Motor neuron (in vitro differentiated cells): ENCODE data around the gene PSMB10. TPM values are rescaled to one million over a fixed set of nuclear protein-coding genes. Genes with fewer than 3 reads are reported as not detected.

ENCODE experiments used
- ATAC-seq, 8 experiments: fragments of 200-7000 bp; cut with Tn5 transposase; replicated peaks in 6 of 8; 2 replicates each; pipeline ENCODE4 v1.8.0; 2021; ENCODE audit warnings: mild to moderate bottlenecking in 8 of 8, moderate library complexity in 8 of 8
- H3K27ac ChIP-seq, 2 donors: fragments of 250-450 bp; sonication (Bioruptor Pico); 2 replicates each; pipeline ENCODE4 v1.9.0; 2021; ENCODE audit warnings: antibody characterized with exemption in 2 of 2, mild to moderate bottlenecking in 2 of 2, moderate library complexity in 1 of 2
- H3K4me1 ChIP-seq, 2 donors: fragments of 250-450 bp; sonication (Bioruptor Pico); replicated peaks in 1 of 2; 2 replicates each; pipeline ENCODE4 v1.6.1; 2021; ENCODE audit warnings: antibody characterized with exemption in 2 of 2, mild to moderate bottlenecking in 2 of 2, moderate library complexity in 1 of 2
- H3K4me3 ChIP-seq, 5 donors: fragments of 250-450 bp; sonication (Bioruptor Pico); 2 replicates each; pipeline ENCODE4 v1.9.0; 2021; ENCODE audit warnings: antibody characterized with exemption in 5 of 5, mild to moderate bottlenecking in 5 of 5, moderate library complexity in 4 of 5
- WGBS, 10 experiments: fragments of 450-650 bp; shearing (Covaris generic); methylation state at CpG; one replicate each; pipeline ENCODE4 v1.0.0; 2022; 5-methylcytosine and 5-hydroxymethylcytosine counted together
- in situ Hi-C, 9 experiments: fragments of 400-800 bp; cut with MboI; loops; one replicate each; pipeline ENCODE4 v1.15.0; 2021; ENCODE audit warnings: low sequenced_read_pairs in 9 of 9, low pct_unique_long_range_greater_than_20kb in 2 of 9; ENCODE audit not compliant: unreplicated experiment in 9 of 9
- total RNA-seq, 8 experiments: library from RNA; unstranded; fragments of 300-600 nt; gene quantifications; 2 replicates each; pipeline versions ENCODE4 v1.2.3 to v1.2.4, GENCODE V29; 2022

Gene PSMB10
- total RNA-seq, 8 experiments from 2014 or later, result 22.7 to 134 (median 36.9) TPM

DNA sequence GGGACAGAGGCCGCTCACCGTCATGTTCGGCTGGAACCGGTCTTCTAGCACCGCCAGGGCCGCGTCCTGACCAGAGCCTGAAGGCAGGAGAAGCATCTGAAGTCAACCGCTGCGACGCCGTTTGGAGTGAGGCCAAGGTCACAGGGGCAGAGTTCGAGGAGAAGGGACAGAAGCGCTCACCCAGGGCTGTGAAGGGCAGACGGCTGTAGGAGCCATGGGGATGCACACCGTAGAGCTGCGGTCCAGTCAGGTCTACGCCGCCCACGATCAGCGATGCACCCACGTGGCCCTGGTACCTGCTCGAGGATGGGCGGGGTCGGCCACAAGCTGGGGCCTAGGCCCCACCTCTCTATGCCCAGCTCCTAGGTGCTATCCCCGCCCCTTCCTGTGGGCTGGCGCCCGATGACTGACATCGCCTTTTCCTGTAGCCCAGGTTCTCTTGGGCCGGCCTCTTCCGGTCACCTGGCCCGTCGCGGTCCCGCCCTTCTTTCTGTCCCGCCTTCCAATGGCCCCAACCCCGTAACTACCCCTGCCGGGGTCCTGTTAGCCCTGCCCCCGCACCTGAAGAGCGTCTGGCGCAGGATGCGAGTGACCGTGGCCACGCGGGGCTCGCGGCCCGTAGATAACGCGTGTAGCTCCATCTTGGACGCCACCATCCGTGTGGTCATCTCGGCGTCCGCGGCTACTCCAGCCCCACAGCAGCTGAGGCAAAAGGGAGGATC is 1.1 kb downstream of the PSMB10 start:
- Histone ChIP-seq H3K4me3 (peak overlapping the region; percentile 62 to 99 (median 80)), H3K4me1 (peaks cover 7 to 14% of the 10 kb centered on the region in 2 donors), H3K27ac (peak overlapping the region; percentile 75 to 79)
- in situ Hi-C loops, result no loop called here
- peak; percentile 81 to 96 (median 95) for ATAC-seq
- 0% methylated on average over 1 to 10 of the region's 55 CpGs; no CpG with 5 or more reads in 7 of the 10 experiments for WGBS, 10 experiments

DNA sequence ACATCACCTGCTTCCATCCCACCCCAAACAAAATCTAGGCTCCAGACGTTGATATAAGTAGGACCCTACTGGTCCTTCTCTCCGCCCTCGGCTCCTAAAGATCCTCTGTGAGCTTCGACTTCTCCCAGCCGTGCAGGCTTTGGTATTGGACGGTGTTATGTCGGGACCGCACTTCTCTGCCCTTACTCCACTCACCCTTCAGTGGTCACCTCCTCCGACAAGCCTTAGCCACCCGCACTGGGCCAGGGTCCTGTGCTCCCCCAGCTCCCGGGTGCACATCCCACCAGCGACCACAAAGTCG is 1.6 kb downstream of the PSMB10 start:
- peak overlapping the region; percentile 18 to 68 for H3K27ac ChIP-seq
- H3K4me3 ChIP-seq, result peak overlapping the region; percentile 62 to 99 (median 80)
- 0 to 30% (median 7%) methylated on average over 1 to 3 of the region's 13 CpGs; no CpG with 5 or more reads in 5 of the 10 experiments for WGBS, 10 experiments
- peak in 2 of 8 experiments; percentile 0 to 25 for ATAC-seq
- in situ Hi-C loops, result no loop called here
- H3K4me1 ChIP-seq, result peaks cover 7 to 14% of the 10 kb centered on the region in 2 donors

DNA sequence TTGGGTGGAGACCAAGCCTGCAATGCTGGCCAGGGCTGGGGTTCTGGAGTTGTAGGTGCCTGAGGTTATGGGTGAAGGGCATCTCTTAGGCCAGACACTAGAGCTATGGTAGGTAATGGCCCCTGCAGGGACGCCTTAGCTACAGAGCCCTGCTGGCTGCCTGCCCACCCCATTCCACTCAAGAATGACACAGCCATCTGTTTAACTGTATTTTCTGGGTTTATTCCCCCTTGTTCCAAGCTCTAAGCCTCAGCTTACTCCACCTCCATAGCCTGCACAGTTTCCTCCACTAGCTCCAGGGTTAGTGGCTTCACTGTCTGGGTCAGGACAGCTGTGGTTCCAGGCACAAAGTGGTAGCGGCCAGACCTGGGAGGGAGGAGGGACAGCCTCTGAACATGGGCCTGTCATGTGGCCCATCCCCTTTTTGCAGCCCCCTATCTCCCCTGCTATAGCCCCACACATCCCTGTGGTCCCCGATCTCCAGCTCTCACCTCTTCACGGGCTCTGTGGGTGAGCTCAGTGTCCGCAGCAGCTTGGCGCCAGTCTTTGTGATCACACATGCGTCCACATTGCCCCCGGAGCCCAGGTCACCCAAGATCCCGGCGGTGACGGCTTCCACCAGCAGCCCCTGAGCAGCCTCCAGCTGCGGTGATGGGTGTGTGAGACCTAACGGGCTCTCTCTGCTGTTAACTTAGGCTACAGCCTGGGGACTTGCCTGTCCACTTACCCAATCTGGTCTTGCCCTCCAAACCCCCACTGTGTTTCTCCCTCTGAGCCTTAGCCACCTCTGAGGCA is 2.1 kb downstream of the PSMB10 start:
- Histone ChIP-seq H3K4me3 (peak overlapping the region; percentile 62 to 99 (median 80)), H3K27ac (peak overlapping the region in 1 of 2 donors; percentile 68), H3K4me1 (peaks cover 7 to 14% of the 10 kb centered on the region in 2 donors)
- WGBS, 10 experiments, result 40 to 100% (median 40%) methylated on average over 1 of the region's 13 CpGs; no CpG with 5 or more reads in 7 of the 10 experiments
- in situ Hi-C loops, result no loop called here
- ATAC-seq, result no peak

DNA sequence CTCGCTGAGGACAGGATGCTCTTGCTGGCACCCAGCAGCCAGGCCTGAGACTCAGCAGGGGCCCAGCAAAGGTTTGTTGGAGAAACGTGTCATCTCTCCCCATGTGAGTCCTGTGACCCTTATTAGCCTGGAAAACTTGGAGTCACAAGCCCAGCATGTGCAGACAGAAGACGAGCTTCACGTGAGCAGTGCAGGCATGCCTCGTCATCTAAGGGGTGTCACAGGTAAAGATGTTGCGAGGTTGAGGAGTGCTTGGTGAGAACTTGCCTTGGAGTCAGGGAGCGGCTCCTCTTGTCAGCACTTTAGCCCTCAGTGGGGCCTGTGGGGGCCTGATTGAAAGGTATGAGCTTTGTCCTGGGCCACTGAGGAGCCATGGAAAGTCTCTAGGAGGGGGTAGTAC is 2.8 kb downstream of the PSMB10 start:
- WGBS, 10 experiments, result 33 to 100% (median 83%) methylated on average over 1 to 6 of the region's 7 CpGs; no CpG with 5 or more reads in 4 of the 10 experiments
- Histone ChIP-seq H3K27ac (no peak overlapping the region), H3K4me1 (peaks cover 7 to 14% of the 10 kb centered on the region in 2 donors), H3K4me3 (peak overlapping the region in 1 of 5 donors; percentile 80)
- no peak for ATAC-seq
- in situ Hi-C loops, result no loop called here

DNA sequence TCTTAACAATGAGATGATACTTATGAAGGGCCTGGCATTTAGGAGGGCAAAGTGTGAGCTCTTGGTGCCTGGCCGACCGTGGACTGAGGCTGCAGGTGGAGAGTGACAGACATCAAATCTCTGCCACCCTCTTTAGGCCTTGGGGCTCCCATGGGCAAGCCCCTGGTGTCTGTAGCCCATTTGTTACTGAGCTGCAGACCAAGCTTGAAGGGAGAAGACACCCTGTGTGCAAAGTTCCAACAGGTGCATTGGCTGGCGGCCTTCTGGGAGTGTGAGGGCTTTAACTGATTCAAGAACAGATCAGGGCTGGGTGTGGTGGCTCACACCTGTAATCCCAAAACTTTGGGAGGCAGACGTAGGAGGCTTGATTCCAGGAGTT is 4.2 kb downstream of the PSMB10 start:
- ATAC-seq, result no peak
- peaks cover 7 to 14% of the 10 kb centered on the region in 2 donors for H3K4me1 ChIP-seq
- no peak overlapping the region for H3K27ac ChIP-seq
- WGBS, 10 experiments, result 92 to 100% (median 97%) methylated on average over 1 to 4 of the region's 4 CpGs; no CpG with 5 or more reads in 5 of the 10 experiments
- in situ Hi-C loops, result no loop called here
- H3K4me3 ChIP-seq, result no peak overlapping the region

DNA sequence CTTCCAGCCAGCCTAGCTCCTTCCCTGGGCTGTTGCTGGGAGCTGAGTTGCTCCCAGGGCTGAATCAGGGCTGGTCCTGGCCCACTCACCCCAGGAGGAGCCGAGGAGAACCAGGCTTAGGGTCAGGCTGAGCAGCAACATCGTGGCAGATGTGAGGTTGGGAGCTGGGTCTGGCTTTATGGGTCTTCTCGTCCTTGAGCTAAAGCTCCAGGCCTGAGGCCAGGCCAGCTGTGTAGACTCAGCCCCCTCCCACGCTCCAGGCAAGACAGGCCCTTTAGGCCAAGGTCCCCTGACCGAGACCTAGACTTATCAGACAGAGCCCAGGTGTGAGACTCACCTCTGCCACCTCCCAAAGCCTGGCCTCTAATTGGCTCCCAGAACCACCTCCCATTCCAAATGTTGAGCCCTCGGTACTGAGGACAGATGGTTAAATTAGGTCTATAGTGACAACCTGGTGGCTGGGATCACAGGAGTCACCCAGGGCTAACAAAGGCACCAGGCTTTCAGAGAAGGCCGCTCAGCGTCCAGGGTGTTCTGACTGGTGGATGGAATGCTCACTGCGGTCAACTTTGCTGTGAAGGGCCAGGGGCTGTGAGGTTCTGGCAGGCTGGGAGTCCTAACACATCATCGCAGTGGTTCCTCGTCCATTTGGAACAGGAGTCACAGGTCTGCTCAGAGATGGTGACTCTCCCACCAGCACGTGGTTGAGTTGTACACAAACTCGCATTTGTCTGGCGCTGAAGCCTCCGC is 4.8 kb downstream of the PSMB10 start, which contains the start of gene CTRL:
Gene CTRL (minus strand): TSS at position 151 of the 750 bp plus-strand sequence. CDS start 10 bp downstream, at position 141.
- in situ Hi-C loops, result no loop called here
- ATAC-seq, result no peak
- WGBS, 10 experiments, result 67 to 100% (median 95%) methylated on average over 1 to 5 of the region's 15 CpGs; no CpG with 5 or more reads in 4 of the 10 experiments
- Histone ChIP-seq H3K4me1 (peaks cover 4 to 10% of the 10 kb centered on the region in 2 donors), H3K4me3 (no peak within 1 kb of the TSS), H3K27ac (no peak within 1 kb of the TSS)

DNA sequence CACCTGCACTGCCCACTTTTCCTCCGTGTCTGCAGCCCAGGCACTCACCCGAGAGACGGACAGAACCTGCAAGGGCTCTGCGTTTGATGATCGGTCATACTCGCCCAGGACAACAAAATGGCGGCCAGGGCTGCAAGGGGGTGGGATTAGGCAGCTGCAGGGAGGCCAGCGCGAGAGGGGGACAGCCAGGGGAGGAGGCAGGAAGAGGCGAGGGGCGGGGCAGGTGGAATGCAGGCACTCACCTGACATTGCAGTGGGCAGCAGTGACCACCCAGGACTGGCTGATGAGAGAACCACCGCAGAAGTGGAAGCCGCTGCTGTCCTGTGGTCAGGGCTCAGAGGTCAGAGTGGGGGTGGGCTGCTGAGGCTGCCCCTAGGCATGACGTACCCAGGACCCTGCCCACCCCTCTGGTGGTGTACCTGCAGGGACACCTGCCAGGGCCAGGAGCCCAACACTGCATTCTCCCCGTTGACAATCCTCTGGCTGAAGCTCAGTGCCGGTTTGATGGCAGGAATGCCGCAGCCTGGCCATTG is 5.9 kb downstream of the PSMB10 start:
- peaks cover 3 to 8% of the 10 kb centered on the region in 2 donors for H3K4me1 ChIP-seq
- ATAC-seq, result no peak
- 93% methylated on average over 3 to 6 of the region's 17 CpGs; no CpG with 5 or more reads in 8 of the 10 experiments for WGBS, 10 experiments
- in situ Hi-C loops, result no loop called here
- no peak overlapping the region for H3K27ac ChIP-seq
- no peak overlapping the region for H3K4me3 ChIP-seq

DNA sequence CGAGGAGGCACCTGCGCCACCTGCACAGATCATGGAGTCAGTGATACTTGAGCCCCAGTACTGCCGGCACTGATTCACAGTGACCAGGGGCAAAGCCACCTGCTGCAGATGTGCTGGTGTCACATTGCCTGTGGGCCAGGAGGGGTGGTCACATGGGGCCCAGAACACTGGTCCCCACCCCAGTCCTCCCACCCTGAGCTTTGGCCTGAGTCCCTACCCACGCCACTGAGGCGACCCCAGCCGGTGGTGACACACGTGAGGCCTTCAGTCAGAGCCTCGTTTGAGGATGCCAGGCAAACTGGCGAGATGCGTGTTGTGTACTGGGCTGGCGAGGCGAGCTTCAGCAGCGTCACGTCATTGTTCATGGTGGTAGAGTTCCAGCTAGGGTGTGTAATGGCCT is 6.5 kb downstream of the PSMB10 start:
- no peak overlapping the region for H3K4me3 ChIP-seq
- ATAC-seq, result no peak
- in situ Hi-C loops, result no loop called here
- WGBS, 10 experiments, result 100% methylated on average over 1 of the region's 14 CpGs; no CpG with 5 or more reads in 9 of the 10 experiments
- peaks cover 3 to 8% of the 10 kb centered on the region in 2 donors for H3K4me1 ChIP-seq
- no peak overlapping the region for H3K27ac ChIP-seq

DNA sequence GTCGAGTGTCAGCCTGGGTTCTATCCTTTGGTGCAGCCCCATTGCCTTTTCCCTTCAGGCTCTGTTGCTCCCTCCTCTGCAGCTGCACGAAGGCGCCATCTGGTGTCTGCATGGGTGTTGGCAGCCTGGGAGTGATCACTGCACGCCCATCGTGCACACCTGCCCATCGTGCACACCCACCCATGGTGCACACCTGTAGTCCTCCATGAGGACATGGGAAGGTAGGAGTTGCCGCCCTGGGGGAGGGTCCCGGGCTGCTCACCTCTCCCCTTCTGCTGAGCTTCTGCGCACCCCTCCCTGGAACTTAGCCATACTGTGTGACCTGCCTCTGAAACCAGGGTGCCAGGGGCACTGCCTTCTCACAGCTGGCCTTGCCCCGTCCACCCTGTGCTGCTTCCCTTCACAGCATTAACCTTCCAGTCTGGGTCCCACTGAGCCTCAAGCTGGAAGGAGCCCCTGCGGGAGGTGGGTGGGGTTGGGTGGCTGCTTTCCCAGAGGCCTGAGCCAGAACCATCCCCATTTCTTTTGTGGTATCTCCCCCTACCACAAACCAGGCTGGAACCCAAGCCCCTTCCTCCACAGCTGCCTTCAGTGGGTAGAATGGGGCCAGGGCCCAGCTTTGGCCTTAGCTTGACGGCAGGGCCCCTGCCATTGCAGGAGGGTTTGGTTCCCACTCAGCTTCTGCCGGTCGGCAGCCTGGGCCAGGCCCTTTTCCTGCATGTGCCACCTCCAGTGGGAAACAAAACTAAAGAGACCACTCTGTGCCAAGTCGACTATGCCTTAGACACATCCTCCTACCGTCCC is 7.9 kb downstream of the PSMB10 start:
- H3K27ac ChIP-seq, result no peak overlapping the region
- in situ Hi-C loops, result no loop called here

DNA sequence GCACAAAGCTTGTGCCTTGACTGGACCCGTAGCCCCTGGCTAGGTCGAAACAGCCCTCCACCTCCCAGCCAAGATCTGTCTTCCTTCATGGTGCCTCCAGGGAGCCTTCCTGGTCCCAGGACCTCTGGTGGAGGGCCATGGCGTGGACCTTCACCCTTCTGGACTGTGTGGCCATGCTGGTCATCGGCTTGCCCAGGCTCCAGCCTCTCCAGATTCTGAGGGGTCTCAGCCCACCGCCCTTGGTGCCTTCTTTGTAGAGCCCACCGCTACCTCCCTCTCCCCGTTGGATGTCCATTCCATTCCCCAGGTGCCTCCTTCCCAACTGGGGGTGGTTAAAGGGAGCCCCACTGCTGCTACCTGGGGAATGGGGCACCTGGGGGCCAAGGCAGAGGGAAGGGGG is 8.5 kb downstream of the PSMB10 start:
- in situ Hi-C loops, result no loop called here
- Histone ChIP-seq H3K27ac (no peak overlapping the region), H3K4me3 (no peak overlapping the region), H3K4me1 (no peaks in the 10 kb centered on the region)
- peak in 3 of 8 experiments; percentile 1 to 6 (median 5) for ATAC-seq
- WGBS, 10 experiments, result 7 to 84% methylated on average over 2 of the region's 7 CpGs; no CpG with 5 or more reads in 8 of the 10 experiments

More for the DNA sequence above, 7.9 kb downstream of the PSMB10 start:
- H3K4me1 ChIP-seq, result no peaks in the 10 kb centered on the region
- WGBS, 10 experiments, result 0 to 82% (median 6%) methylated on average over 2 to 4 of the region's 16 CpGs; no CpG with 5 or more reads in 5 of the 10 experiments
- no peak overlapping the region for H3K4me3 ChIP-seq
- peak; percentile 63 to 83 (median 70) for ATAC-seq

DNA sequence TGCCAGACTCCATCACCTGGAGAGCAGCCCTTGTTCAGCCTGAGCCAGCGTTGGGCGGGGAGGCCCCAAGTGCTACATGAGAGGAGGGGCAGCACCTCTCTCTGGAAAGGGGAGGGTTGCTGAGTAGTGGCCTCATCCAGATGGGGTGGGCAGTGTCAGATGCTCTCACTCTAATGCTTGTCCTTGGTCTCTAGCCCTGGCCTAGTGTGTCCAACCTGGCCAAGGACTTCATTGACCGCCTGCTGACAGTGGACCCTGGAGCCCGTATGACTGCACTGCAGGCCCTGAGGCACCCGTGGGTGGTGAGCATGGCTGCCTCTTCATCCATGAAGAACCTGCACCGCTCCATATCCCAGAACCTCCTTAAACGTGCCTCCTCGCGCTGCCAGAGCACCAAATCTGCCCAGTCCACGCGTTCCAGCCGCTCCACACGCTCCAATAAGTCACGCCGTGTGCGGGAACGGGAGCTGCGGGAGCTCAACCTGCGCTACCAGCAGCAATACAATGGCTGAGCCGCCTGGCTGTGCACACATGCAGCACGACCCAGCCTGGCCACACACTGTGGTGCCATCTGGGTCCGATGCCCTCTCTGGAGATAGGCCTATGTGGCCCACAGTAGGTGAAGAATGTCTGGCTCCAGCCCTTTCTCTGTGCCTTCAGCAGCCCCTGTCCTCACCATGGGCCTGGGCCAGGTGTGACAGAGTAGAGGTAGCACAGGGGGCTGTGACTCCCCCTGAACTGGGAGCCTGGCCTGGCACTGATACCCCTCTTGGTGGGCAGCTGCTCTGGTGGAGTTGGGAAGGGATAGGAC is 9.3 kb downstream of the PSMB10 start:
- no peak for ATAC-seq
- in situ Hi-C loops, result no loop called here
- Histone ChIP-seq H3K4me1 (no peaks in the 10 kb centered on the region), H3K4me3 (no peak overlapping the region), H3K27ac (no peak overlapping the region)
- WGBS, 10 experiments, result 80 to 100% (median 88%) methylated on average over 2 to 4 of the region's 22 CpGs; no CpG with 5 or more reads in 5 of the 10 experiments
